HEK293 (cell line): ENCODE measurements around the gene VPREB3.

Experiments used
- CTCF ChIA-PET: fragments of 350-600 bp; formaldehyde crosslinking; extraction: SDS; loops from one replicate; lab custom pipeline; 2021; ENCODE audit warnings: antibody characterized with exemption; lab: Yijun Ruan, JAX
- POLR2A ChIA-PET: fragments of 300-600 bp; formaldehyde crosslinking; extraction: SDS; loops from one replicate; lab custom pipeline; 2020; ENCODE audit warnings: antibody characterized with exemption, inconsistent platforms; lab: Yijun Ruan, JAX
- H3K27ac ChIP-seq: fragments of 200-500 bp; sonication (Bioruptor generic); 2 replicates; pipeline ENCODE4 v1.5.1; 2014; ENCODE audit warnings: low read depth, low read length, control low read depth, inconsistent platforms; ENCODE audit errors: extremely low read depth
- H3K36me3 ChIP-seq, 2 experiments: fragments of 200-500 bp in 1 of 2; sonication (Bioruptor generic) in 1 of 2; 1 replicate in 1 of 2; 2 replicates in 1 of 2; pipeline ENCODE4 v1.5.1; 2014 to 2017; ENCODE audit warnings: inconsistent platforms in 2 of 2, low read length in 2 of 2; ENCODE audit not compliant: control insufficient read depth in 2 of 2, insufficient read depth in 1 of 2
- H3K4me1 ChIP-seq: fragments of 200-500 bp; sonication (Bioruptor generic); 2 replicates; pipeline ENCODE4 v1.5.1; 2014; ENCODE audit warnings: mild to moderate bottlenecking, low read length, inconsistent platforms; ENCODE audit not compliant: control insufficient read depth, insufficient read depth
- H3K4me3 ChIP-seq: 2 replicates; pipeline ENCODE4 v1.5.1; 2011; ENCODE audit warnings: low read depth, mild to moderate bottlenecking, control low read depth, low read length, moderate library complexity
- H3K9me3 ChIP-seq: fragments of 200-500 bp; sonication (Bioruptor generic); 2 replicates; pipeline ENCODE4 v1.5.1; 2014; ENCODE audit warnings: low read depth, low read length, inconsistent platforms; ENCODE audit not compliant: control insufficient read depth, insufficient read depth
- CTCF ChIP-seq: fragments of 450-650 bp; formaldehyde crosslinking; IDR thresholded peaks from 2 replicates; pipeline ENCODE4 v1.5.1; 2016; ENCODE audit warnings: missing biosample characterization, missing genetic modification characterization
- GLI2 ChIP-seq: fragments of 450-650 bp; formaldehyde crosslinking; IDR thresholded peaks from 2 replicates; pipeline ENCODE4; 2017; ENCODE audit warnings: missing biosample characterization, missing genetic modification characterization, low read depth, borderline replicate concordance
- HOXA7 ChIP-seq: sonication (generic); formaldehyde crosslinking; IDR thresholded peaks from 2 replicates; pipeline ENCODE4 v1.8.1; 2022; ENCODE audit warnings: missing genetic modification reagents, borderline replicate concordance
- KLF7 ChIP-seq: fragments of 450-650 bp; formaldehyde crosslinking; IDR thresholded peaks from 2 replicates; pipeline ENCODE4 v1.5.1; 2016; ENCODE audit warnings: missing biosample characterization, missing genetic modification characterization, borderline replicate concordance
- OSR2 ChIP-seq: fragments of 450-650 bp; formaldehyde crosslinking; IDR thresholded peaks from 2 replicates; pipeline ENCODE4 v1.5.1; 2016; ENCODE audit warnings: missing biosample characterization, missing genetic modification characterization
- OVOL3 ChIP-seq: fragments of 450-650 bp; formaldehyde crosslinking; IDR thresholded peaks from 2 replicates; pipeline ENCODE4 v1.5.1; 2016; ENCODE audit warnings: missing biosample characterization, missing genetic modification characterization
- SETDB1 ChIP-seq: IDR thresholded peaks from one replicate; pipeline ENCODE4 v1.6.1; 2017; ENCODE audit warnings: mild to moderate bottlenecking, low read length, moderate library complexity, mixed read lengths; ENCODE audit not compliant: insufficient read length
- SP3 ChIP-seq: fragments of 450-650 bp; formaldehyde crosslinking; IDR thresholded peaks from 2 replicates; pipeline ENCODE4 v1.5.1; 2016; ENCODE audit warnings: missing biosample characterization, missing genetic modification characterization
- ZBTB1 ChIP-seq: fragments of 450-650 bp; formaldehyde crosslinking; IDR thresholded peaks from 2 replicates; pipeline ENCODE4 v1.5.1; 2016; ENCODE audit warnings: missing biosample characterization, missing genetic modification characterization
- ZNF18 ChIP-seq: fragments of 450-650 bp; formaldehyde crosslinking; IDR thresholded peaks from 2 replicates; pipeline ENCODE4 v1.5.1; 2016; ENCODE audit warnings: missing biosample characterization, missing genetic modification characterization
- ZNF214 ChIP-seq: fragments of 450-650 bp; formaldehyde crosslinking; IDR thresholded peaks from 2 replicates; pipeline ENCODE4 v1.5.1; 2017; ENCODE audit warnings: missing biosample characterization, mild to moderate bottlenecking, missing genetic modification characterization, borderline replicate concordance
- ZNF274 ChIP-seq, 2 experiments: fragments of 200-500 bp in 1 of 2; fragments of 450-650 bp in 1 of 2; sonication (Bioruptor generic) in 1 of 2; formaldehyde crosslinking in 1 of 2; IDR thresholded peaks; 2 replicates each; pipeline versions ENCODE4 v1.5.1 to v1.6.1; 2014 to 2016; ENCODE audit warnings: borderline replicate concordance in 1 of 2, inconsistent platforms in 1 of 2, low read length in 1 of 2, missing biosample characterization in 1 of 2, missing genetic modification characterization in 1 of 2
- ZNF366 ChIP-seq: fragments of 450-650 bp; formaldehyde crosslinking; conservative IDR thresholded peaks from 2 replicates; pipeline ENCODE4 v1.5.1; 2016; ENCODE audit warnings: missing biosample characterization, missing genetic modification characterization
- ZNF394 ChIP-seq: fragments of 450-650 bp; formaldehyde crosslinking; IDR thresholded peaks from 2 replicates; pipeline ENCODE4 v1.5.1; 2016; ENCODE audit warnings: missing biosample characterization, missing genetic modification characterization, mild to moderate bottlenecking, moderate library complexity, borderline replicate concordance
- ZNF510 ChIP-seq: fragments of 450-650 bp; formaldehyde crosslinking; IDR thresholded peaks from 2 replicates; pipeline ENCODE4 v1.5.1; 2018; ENCODE audit warnings: mild to moderate bottlenecking, missing genetic modification characterization, missing biosample characterization; ENCODE audit not compliant: insufficient replicate concordance
- TF ChIP-seq, protein P1 (sequence below): fragments of 450-650 bp; formaldehyde crosslinking; IDR thresholded peaks from 2 replicates; pipeline ENCODE4 v1.5.1; 2017; ENCODE audit warnings: missing biosample characterization, mild to moderate bottlenecking, missing genetic modification characterization, moderate library complexity
- TF ChIP-seq, protein P2 (sequence below): fragments of 450-650 bp; formaldehyde crosslinking; IDR thresholded peaks from 2 replicates; pipeline ENCODE4 v1.5.1; 2017; ENCODE audit warnings: missing biosample characterization, missing genetic modification characterization
- TF ChIP-seq, protein P3 (sequence below): fragments of 450-650 bp; formaldehyde crosslinking; conservative IDR thresholded peaks from 2 replicates; pipeline ENCODE4 v1.5.1; 2016; ENCODE audit warnings: low read depth, missing biosample characterization, missing genetic modification characterization
- TF ChIP-seq, protein P4 (sequence below): fragments of 450-650 bp; IDR thresholded peaks from 2 replicates; pipeline ENCODE4 v1.5.1; 2018; ENCODE audit warnings: missing biosample characterization, missing genetic modification characterization

VPREB3 gene

GRCh38 chr22:23744001-23744400 is 10.2 kb downstream of the VPREB3 start:
- no peak overlapping the region for H3K4me3 ChIP-seq
- H3K27ac ChIP-seq = no peak overlapping the region
- ChIA-PET CTCF (interaction anchor here (0.7 kb wide), 1 partner anchor 538 kb away, joined by 3 read pairs; no protein-coding TSS in a partner anchor), POLR2A (interaction anchor here (0.6 to 2.0 kb wide), 2 partner anchors 18 to 27 kb away, joined by 3 to 7 read pairs; no protein-coding TSS in a partner anchor)
- peaks cover 13 to 48% of the 10 kb centered on the region in 2 experiments for H3K36me3 ChIP-seq
- TF ChIP-seq GLI2 (tag by site-specific recombination) (no peak), SETDB1 (peak; percentile 77), ZNF394 (tag by site-specific recombination) (no peak), SP3 (tag by site-specific recombination) (no peak), ZNF510 (no peak), OVOL3 (tag by site-specific recombination) (no peak), ZNF274 (IDR thresholded peaks at IDR 0.05; ENCODE audit: low read length) (no peak), ZNF274 (tag by site-specific recombination; IDR thresholded peaks at IDR 0.05; ENCODE audit: borderline replicate concordance) (no peak), ZNF214 (tag by site-specific recombination) (peak; percentile 51; the same call in 1 of the 2 replicates), ZNF366 (tag by site-specific recombination) (no peak), ZBTB1 (tag by site-specific recombination) (no peak), CTCF (tag by site-specific recombination) (no peak), ZNF18 (tag by site-specific recombination) (no peak)
- TF ChIP-seq, protein P1, sequence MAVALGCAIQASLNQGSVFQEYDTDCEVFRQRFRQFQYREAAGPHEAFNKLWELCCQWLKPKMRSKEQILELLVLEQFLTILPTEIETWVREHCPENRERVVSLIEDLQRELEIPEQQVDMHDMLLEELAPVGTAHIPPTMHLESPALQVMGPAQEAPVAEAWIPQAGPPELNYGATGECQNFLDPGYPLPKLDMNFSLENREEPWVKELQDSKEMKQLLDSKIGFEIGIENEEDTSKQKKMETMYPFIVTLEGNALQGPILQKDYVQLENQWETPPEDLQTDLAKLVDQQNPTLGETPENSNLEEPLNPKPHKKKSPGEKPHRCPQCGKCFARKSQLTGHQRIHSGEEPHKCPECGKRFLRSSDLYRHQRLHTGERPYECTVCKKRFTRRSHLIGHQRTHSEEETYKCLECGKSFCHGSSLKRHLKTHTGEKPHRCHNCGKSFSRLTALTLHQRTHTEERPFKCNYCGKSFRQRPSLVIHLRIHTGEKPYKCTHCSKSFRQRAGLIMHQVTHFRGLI (tag by site-specific recombination) = no peak
- TF ChIP-seq, protein P2, sequence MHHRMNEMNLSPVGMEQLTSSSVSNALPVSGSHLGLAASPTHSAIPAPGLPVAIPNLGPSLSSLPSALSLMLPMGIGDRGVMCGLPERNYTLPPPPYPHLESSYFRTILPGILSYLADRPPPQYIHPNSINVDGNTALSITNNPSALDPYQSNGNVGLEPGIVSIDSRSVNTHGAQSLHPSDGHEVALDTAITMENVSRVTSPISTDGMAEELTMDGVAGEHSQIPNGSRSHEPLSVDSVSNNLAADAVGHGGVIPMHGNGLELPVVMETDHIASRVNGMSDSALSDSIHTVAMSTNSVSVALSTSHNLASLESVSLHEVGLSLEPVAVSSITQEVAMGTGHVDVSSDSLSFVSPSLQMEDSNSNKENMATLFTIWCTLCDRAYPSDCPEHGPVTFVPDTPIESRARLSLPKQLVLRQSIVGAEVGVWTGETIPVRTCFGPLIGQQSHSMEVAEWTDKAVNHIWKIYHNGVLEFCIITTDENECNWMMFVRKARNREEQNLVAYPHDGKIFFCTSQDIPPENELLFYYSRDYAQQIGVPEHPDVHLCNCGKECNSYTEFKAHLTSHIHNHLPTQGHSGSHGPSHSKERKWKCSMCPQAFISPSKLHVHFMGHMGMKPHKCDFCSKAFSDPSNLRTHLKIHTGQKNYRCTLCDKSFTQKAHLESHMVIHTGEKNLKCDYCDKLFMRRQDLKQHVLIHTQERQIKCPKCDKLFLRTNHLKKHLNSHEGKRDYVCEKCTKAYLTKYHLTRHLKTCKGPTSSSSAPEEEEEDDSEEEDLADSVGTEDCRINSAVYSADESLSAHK = no peak
- no peaks in the 10 kb centered on the region for H3K9me3 ChIP-seq
- no peaks in the 10 kb centered on the region for H3K4me1 ChIP-seq

- ChIA-PET POLR2A (no interaction called here), CTCF (no interaction called here)
- TF ChIP-seq OSR2 (tag by site-specific recombination) (no peak), HOXA7 (CRISPR knock-in tag) (no peak), KLF7 (no peak)
- TF ChIP-seq, protein P3, sequence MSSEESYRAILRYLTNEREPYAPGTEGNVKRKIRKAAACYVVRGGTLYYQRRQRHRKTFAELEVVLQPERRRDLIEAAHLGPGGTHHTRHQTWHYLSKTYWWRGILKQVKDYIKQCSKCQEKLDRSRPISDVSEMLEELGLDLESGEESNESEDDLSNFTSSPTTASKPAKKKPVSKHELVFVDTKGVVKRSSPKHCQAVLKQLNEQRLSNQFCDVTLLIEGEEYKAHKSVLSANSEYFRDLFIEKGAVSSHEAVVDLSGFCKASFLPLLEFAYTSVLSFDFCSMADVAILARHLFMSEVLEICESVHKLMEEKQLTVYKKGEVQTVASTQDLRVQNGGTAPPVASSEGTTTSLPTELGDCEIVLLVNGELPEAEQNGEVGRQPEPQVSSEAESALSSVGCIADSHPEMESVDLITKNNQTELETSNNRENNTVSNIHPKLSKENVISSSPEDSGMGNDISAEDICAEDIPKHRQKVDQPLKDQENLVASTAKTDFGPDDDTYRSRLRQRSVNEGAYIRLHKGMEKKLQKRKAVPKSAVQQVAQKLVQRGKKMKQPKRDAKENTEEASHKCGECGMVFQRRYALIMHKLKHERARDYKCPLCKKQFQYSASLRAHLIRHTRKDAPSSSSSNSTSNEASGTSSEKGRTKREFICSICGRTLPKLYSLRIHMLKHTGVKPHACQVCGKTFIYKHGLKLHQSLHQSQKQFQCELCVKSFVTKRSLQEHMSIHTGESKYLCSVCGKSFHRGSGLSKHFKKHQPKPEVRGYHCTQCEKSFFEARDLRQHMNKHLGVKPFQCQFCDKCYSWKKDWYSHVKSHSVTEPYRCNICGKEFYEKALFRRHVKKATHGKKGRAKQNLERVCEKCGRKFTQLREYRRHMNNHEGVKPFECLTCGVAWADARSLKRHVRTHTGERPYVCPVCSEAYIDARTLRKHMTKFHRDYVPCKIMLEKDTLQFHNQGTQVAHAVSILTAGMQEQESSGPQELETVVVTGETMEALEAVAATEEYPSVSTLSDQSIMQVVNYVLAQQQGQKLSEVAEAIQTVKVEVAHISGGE (tag by site-specific recombination) = no peak
- TF ChIP-seq, protein P4, sequence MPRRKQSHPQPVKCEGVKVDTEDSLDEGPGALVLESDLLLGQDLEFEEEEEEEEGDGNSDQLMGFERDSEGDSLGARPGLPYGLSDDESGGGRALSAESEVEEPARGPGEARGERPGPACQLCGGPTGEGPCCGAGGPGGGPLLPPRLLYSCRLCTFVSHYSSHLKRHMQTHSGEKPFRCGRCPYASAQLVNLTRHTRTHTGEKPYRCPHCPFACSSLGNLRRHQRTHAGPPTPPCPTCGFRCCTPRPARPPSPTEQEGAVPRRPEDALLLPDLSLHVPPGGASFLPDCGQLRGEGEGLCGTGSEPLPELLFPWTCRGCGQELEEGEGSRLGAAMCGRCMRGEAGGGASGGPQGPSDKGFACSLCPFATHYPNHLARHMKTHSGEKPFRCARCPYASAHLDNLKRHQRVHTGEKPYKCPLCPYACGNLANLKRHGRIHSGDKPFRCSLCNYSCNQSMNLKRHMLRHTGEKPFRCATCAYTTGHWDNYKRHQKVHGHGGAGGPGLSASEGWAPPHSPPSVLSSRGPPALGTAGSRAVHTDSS (tag by site-specific recombination) = no peak
Observed at GRCh38 chr22:23743303-23743705, 10.9 kb downstream of the VPREB3 start.

More at GRCh38 chr22:23743303-23743705, 10.9 kb downstream of the VPREB3 start:
- no peak overlapping the region for H3K27ac ChIP-seq
- no peak overlapping the region for H3K4me3 ChIP-seq
- H3K36me3 ChIP-seq = peaks cover 13 to 48% of the 10 kb centered on the region in 2 experiments
- H3K4me1 ChIP-seq = no peaks in the 10 kb centered on the region
- H3K9me3 ChIP-seq = no peaks in the 10 kb centered on the region
